Activated gamma-delta T cell (primary cell): ENCODE data around the gene ZFYVE1.

Experiments used
- DNase-seq: peaks from one replicate; lab custom pipeline; 2025; lab: John Stamatoyannopoulos, UW

ZFYVE1 gene

GRCh38 chr14:72921396-72921795 lies 105.5 kb downstream of the ZFYVE1 start:
- no peak for DNase-seq

DNA sequence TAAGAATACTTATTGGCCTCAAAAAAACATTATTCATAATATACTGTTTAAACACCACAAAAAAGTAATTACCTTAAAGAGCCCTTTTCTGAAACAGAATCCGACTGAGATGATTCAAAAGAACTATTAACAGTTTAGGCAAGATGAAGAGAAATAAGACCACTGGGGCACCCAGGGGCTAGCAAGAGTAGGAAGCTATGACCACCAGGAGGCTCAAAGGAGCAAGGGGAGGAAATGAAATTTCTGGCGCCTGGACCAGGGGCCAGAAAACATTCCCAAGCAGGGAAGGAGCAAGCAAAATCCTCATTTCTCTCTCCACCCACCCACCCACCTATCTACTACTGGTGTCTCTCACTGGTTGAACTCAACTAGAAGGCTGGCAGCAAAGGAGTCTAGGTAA lies 106.9 kb downstream of the ZFYVE1 start:
- no peak for DNase-seq
